Vagina (tissue), 2 donors: Measurements from ENCODE around the gene ELMO3.

Experiments used
- POLR2A ChIP-seq, 2 donors: fragments of 450-650 bp; IDR thresholded peaks; one replicate each; pipeline ENCODE4 v1.6.1; 2017; ENCODE audit warnings: antibody characterized with exemption in 2 of 2, mild to moderate bottlenecking in 2 of 2, moderate library complexity in 2 of 2
- POLR2AphosphoS5 ChIP-seq, 2 donors: sonication (generic); formaldehyde crosslinking; IDR thresholded peaks; one replicate each; pipeline ENCODE4 v1.9.0; 2017; ENCODE audit warnings: antibody characterized with exemption in 2 of 2, mild to moderate bottlenecking in 2 of 2, low read depth in 1 of 2; ENCODE audit not compliant: insufficient read depth in 1 of 2
- TF ChIP-seq, protein P1 (sequence below), 3 experiments: fragments of 450-650 bp in 2 of 3; fragments of 200-600 bp in 1 of 3; sonication (generic) in 1 of 3; IDR thresholded peaks; one replicate each; pipeline ENCODE4 v1.5.1; 2017 to 2019; ENCODE audit warnings: antibody characterized with exemption in 3 of 3, mild to moderate bottlenecking in 2 of 3, moderate library complexity in 2 of 3

DNA sequence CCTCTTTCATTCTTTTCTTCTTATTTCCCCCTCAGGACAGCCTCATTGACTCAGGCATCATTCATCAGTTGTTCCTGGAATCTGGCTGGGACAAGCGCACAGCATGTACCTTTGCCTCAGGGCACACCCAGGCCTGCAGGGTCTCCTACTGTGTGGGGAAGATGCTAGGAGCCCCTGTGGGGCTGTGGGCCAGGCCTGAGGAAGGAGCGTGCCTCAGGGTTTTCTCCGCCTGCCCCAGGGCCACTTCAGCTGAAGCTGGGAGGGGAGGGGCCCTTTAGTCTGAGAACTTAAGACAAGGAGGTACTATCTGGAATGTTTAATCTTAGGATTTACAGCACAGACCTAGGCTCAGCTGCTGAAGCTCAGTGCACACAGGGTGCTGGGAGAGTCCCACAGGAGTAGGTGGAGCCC is 7.9 kb downstream of the ELMO3 start:
- TF ChIP-seq POLR2A (IDR thresholded peaks at IDR 0.05) (no peak), POLR2AphosphoS5 (IDR thresholded peaks at IDR 0.05; ENCODE audit: insufficient read depth in 1 of 2, low read depth in 1 of 2) (no peak)
- TF ChIP-seq, protein P1, sequence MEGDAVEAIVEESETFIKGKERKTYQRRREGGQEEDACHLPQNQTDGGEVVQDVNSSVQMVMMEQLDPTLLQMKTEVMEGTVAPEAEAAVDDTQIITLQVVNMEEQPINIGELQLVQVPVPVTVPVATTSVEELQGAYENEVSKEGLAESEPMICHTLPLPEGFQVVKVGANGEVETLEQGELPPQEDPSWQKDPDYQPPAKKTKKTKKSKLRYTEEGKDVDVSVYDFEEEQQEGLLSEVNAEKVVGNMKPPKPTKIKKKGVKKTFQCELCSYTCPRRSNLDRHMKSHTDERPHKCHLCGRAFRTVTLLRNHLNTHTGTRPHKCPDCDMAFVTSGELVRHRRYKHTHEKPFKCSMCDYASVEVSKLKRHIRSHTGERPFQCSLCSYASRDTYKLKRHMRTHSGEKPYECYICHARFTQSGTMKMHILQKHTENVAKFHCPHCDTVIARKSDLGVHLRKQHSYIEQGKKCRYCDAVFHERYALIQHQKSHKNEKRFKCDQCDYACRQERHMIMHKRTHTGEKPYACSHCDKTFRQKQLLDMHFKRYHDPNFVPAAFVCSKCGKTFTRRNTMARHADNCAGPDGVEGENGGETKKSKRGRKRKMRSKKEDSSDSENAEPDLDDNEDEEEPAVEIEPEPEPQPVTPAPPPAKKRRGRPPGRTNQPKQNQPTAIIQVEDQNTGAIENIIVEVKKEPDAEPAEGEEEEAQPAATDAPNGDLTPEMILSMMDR (IDR thresholded peaks at IDR 0.05) = no peak
